ENCODE results near the gene RAD51D.
A peak's percentile ranks its signal among the peaks of the same experiment; 100 is the strongest.
"Not testable (repeated sequence)": the region's sequence is repeated elsewhere in the genome, so short reads cannot be mapped to it uniquely, and the experiment has no call there.

The RAD51D gene

DNA sequence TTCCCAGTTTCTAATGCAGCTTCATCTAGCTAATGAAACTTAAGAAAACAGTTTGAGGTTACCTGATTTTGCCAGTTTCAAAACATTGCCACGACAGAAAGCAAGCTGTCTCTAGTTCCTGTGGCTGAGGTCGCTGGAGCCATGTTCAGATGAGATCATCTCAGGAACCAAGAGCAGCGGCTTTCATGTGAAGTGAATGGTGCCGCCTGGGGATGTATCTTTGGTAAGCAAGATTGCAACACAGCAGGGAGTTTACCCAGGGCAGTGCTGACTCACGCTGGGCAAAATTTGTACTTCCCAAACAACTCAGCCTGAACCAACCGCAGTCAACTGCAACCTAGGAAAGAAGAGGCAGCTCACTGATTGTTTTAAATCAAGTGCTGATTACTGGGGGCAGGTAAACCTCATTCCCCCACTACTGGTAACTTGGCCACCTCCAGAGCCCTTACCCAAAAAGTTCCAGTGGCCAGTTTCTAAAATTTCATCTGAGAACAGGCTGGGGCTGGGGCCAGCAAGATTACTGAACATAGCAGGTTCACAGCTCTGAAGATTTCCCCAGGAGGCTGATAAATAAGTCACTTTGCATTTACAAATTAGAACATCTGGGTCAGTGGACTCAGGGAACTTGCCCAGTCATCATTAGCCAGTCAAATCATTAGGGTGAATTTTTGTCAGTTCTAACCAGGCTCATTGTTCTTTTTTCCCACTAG, 56.0 kb downstream of the RAD51D start, which contains the start of gene RFFL:
RFFL (minus strand) TSS at position 194 of the 710 bp plus-strand sequence. CDS start 37,154 bp downstream, outside the sequence.
- DNase-seq: peak; percentile 84 to 85

DNA sequence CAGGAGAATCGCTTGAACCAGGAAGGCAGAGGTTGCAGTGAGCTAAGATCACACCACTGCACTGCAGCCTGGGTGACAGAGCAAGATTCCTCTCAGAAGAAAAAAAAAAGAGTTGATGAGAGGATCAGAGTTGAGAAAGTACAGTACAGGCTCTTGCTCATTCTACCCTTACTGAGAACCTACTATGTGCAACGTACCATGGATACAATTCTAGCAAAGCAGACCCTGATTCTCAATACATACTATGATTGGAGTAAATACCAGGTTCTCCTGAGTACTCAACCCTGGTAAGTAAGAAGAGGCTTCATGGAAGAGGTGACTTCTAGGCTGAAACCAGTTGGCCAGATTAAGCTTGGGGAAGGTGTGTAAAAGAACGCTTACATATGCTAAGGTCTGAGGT, 57.4 kb downstream of the RAD51D start:
- no peak for DNase-seq

DNA sequence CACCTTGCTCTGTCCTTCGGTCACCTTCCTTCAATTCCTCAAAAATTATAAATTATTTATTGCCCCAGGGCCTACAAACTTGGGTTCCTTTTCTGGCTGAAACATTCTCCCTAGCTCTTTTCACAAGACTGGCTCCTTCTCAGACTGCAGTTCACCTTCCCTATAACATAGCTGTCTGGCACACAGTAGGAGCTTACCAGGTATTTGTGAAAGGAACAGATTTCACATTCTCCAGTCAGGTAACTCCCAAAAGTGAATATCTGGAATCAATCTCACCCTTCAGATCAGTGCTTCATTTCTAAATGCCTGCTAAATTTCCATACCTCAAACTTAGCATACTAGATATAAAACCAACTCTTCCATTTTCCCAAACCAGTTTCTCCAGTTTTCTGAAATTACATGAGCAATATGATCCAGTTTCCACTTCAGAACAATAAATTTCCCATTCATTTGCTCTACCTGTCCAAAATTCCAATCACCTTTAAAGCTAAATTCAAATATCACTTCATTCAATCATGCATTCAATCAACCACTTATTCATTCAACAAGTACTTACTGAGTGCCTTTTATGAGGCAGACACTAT, 62.2 kb downstream of the RAD51D start:
- peak; percentile 44 to 57 for DNase-seq

DNA sequence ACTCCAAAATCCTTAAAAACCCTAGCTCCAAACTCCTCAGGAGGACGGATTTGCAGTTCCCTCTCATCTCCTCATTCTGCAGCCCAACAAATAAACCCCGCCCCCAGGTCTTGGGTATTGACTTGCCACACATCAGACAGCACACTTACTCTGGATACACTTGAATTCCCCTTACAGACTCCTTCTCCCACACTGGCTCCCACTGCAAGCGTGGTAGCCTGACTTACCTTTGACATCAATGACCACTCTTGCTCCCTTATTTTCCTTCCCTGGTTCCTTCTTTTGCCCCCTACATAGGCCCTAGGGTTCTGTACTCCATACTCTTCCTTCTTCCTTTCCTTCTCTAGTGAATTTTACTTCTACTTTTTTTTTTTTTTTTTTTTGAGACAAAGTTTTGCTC, 63.6 kb downstream of the RAD51D start:
- peak in 1 of 2 experiments; percentile 7 for DNase-seq

DNA sequence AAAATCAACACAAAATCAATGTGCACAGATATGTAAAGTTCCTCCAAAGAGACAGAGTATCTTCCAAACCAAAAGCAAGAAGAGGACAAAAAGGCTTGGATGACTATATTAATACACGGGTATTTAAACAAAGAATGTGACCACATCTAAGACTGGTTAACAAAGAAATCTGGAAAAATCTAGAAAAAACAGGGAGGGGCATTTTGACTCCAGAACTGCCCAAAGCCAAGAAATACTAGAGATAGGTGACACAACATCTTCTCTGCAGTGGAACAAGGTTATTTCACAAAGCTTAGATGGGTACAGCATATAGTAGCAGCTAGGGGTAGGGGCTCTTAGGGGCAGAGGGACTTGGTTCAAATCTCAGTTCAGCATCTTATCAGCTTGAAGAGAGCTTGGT, 66.5 kb downstream of the RAD51D start:
- DNase-seq: no peak

DNA sequence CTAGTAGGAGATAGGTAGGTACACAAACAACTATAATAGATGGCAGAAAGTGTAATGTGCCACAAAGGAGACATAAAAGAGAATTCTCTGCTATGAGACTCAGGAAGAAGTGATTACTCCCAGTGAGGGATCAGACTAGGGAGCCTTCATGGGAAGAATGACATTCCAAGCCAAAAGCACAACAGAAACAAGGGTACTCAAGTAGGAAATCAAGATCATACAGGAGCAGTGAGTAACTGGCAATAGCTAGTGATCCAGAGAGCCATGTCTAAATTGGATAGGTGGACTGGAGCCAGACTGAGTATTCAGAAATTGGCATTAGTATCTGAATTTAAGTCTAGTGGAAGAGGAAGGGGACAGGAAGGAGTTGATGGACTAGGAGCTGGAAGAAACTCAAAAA, 66.9 kb downstream of the RAD51D start:
- DNase-seq: no peak

DNA sequence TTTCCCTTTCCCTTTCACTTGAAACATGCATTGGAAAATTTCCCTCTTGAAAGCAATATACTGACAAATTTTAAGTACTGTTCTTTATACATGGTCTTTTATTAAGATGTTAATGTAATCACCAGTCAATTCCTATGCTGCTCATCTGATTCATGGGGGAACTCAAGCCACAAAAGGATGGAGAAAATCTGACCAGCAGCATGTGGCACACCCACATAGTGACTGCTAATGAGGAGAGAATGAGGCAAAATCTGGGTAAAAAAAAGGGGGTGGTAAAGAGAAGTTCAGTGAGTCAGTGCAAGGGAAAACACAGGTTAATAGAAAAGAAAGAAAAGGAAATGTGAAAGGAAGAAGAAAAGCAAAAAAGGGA, 67.4 kb downstream of the RAD51D start:
- no peak for DNase-seq

DNA sequence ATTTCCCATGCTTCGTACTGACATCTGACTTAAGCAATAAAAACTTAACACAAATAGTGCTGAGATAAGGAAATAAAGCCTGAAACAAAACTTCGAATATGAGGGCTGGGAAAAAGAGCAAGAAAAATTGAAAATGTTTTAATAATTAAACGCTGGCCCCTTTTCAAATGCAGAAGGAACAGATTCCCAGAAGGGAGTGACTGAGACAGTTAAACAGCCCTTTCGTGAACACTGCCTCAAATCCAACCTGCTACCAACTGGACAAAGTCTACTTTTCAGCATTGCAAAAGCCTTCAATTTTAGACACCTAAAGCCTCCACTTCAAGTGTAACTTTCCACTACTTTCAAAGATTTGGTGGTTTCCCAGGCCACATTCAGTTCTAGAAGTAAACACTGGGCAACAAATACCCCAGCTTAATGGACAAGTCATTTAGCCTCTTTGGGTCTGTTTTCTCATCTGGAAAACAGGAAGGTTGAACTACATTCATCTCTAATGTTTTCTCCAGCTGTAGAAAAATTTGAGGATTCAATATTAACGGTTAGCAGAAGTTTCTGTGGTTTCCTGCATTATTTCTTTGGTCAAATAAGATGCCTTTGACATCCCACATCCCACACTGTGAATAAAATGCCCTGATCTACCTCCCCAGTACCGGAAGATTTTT, 68.0 kb downstream of the RAD51D start:
- DNase-seq: no peak

DNA sequence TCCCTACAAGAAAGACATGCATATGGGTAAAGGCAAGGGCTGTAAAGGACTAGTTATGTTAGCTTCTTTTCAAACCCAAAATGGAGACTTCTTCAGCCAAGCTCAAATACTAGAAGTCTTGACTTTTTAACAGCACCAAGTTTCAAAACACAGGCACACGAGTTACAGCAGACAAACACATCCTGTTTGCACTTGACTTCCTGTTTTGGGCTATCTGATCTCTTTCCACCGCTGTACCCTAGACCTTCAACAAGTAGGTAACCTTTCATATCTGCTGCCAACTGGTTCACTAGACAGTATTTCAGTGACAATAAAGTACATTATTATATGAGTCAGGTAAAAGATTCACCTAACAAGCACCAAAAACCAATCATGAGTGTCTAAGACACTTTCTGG, 68.5 kb downstream of the RAD51D start:
- DNase-seq: no peak

DNA sequence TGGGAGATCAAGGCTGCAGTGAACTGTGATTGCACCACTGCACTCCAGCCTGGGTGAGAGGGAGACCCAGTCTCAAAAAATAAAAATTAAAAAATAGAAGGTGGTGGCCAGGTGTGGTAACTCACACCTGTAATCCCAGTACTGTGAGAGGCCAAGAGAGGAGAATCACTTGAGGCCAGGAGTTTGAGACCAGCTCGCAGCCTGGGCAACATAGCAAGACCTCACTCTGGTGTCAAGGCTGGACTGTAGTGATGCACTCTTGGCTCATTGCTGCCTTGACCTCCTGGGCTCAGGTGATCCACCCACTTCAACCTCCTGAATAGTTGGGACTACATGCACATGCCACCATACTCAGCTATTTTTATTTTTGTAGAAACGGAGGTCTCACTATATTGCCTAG, 69.5 kb downstream of the RAD51D start:
- DNase-seq: no peak

DNA sequence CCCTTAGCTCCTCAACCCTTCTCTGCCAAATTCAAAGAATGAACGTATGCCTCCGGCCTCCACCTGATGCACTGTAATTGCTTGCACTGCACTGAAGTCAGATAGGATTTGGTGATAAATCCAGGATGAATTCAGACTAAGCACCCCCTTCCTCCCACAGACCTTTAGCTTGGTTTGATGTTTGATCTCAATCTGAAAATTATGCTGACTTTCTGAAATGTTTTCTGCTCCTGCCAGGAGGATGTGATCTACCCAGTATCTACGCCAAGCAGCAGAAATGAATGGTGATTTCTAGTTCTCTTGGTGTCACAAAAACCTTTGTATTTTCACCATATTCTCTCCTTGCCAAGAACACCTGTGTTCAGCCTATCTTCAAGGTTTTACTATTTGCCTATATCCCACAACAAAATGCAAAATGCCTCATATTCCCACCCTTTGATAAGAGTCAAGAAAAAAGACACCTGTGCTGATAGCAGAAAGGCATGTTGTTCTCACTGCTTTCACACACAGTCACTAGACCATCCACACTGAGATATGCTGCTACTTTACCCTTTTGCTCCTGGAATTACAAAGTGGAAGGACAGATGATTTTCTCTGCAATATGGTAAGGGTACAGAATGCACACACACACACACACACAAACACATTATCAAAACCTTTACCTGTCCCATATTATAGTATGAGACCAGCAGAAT, 70.8 kb downstream of the RAD51D start:
- no peak for DNase-seq

DNA sequence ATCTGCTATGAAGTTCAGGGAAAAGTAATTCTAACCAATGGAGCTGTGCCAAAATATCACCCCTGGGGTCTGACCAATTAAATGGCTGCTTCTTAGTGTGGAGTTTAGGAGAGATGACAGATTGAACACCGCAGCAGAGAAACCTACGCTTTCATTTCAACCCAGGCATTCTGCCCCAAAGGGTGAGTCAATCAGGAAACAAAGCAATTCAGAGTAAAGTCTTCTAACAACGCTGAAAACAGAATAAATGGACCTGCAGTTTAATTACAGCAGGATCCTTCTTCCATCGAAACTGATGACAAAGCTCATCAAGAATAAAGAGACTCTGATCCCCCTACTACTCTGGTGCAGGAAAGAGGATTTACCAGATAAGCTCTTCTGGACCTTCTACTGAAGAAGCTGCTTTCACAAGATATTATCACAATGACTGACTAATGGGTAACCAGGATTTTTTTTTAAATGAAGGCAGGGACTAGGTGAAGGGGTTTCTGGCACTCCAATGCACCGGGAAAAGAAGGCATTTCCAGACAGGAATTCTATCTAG, 72.8 kb downstream of the RAD51D start:
- DNase-seq: no peak

DNA sequence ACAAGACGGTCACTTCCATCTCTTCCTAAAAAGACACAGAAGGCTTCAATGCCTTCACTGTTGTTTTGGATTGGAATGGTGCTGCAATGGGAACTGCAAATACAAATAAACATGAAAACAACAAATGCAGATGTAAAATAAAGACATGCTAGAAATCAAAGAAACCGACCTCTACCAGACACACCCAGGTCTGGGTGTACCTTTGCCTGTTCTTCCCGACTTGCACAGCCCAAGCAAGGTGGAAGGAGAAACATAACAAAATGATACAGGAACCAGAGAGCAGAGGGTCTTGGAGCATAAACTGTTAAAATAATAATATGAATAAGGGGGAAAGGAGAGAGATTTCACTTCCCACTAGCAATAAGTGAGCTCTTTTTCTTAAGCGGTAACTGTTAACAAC, 73.4 kb downstream of the RAD51D start:
- DNase-seq: no peak

DNA sequence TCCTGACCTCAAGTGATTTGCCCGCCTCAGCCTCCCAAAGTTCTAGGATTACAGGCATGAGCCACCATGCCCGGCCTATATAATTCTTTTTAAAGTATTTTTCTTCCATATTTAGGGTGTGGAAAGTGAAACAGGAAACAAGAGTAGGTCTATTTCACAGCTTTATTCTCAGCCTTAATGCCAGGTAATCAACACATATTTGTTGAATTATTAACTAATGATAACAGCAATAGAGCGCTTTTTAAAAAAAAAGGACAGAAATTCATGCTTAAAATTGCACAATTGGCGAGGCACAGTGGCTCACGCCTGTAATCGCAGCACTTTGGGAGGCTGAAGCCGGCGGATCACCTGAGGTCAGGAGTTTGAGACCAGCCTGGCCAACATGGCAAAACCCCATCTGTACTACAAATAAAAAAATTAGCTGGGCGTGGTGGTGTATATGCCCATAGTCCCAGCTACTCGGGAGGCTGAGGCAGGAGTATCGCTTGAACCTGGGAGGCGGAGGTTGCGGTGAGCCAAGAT, 74.1 kb downstream of the RAD51D start:
- DNase-seq: not testable (repeated sequence)

DNA sequence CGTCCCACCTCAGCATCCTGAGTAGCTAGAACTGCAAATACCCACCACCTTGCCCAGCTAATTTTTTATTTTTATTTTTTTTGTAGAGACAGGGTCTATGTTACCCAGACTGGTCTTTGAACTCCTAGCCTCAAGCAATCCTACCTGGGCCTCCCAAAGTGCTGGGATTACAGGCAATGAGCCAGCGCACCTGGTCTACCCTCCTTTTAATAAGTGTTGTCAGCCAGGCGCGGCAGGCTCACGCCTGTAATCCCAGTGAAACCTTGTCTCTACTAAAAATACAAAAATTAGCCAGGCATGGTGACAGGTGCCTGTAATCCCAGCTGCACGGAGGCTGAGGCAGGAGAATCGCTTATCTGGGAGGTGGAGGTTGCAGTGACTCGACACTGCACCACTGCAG, 75.5 kb downstream of the RAD51D start:
- no peak for DNase-seq
